NCI-H1105 (cell line): ENCODE results near the gene MCM10.
"Not testable (repeated sequence)": the region's sequence is repeated elsewhere in the genome, so short reads cannot be mapped to it uniquely, and the experiment has no call there.

Experiments used
- DNase-seq: peaks from one replicate; lab custom pipeline; 2025; lab: John Stamatoyannopoulos, UW

MCM10 gene

GRCh38 chr10:13160934-13161856, at the start of gene MCM10:
Gene MCM10, plus strand, starts transcription at chr10:13161558. Its CDS starts 2,645 bp downstream, at chr10:13164203.
- peak; percentile 93 for DNase-seq

GRCh38 chr10:13113544-13113943, 47.8 kb upstream of the MCM10 start:
- no peak for DNase-seq

DNA sequence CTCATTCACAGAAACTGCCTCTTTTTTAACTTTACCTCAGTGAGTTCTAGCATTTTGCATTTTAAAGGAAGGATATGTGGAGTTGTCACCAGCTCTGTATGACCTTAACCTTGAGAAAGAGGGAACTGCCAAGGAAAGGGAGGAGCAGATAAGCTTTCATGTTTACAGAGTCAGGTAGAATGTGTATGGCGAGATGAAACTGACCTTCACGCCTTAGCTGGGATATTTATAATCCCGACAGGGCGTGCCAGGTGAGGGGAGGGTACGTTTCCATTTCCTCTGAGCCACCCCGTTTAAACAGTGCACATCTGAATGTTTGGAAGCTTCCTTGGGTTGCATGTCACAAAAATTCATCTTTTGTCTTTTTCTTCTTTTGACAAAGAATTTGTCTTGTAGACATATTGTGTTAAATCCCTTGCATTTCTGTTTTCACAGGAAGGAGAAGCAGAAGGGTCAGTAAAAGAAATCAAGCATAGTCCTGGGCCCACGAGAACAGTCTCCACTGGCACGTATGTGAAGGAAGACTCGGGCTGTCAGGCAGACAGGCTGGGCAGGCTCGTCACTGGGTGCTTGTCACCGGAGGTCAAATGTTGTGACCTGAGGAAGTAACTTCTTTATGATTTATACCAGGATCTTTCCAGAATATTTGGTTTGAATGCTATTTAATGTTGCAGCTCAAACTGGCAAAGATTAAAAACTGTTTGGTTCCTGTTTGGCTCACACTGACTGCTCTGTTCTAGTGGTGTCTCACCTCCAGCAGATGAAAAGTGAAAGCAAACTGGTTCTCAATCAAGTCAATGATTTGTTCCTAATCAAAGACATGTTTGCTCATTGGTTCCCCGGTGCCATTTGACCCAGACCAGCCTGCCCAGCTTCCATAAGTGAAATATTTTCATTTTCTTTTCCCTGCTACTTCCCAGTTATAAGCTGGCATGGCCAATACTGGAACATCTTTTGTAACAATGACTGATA, 45.2 kb upstream of the MCM10 start:
- no peak for DNase-seq

DNA sequence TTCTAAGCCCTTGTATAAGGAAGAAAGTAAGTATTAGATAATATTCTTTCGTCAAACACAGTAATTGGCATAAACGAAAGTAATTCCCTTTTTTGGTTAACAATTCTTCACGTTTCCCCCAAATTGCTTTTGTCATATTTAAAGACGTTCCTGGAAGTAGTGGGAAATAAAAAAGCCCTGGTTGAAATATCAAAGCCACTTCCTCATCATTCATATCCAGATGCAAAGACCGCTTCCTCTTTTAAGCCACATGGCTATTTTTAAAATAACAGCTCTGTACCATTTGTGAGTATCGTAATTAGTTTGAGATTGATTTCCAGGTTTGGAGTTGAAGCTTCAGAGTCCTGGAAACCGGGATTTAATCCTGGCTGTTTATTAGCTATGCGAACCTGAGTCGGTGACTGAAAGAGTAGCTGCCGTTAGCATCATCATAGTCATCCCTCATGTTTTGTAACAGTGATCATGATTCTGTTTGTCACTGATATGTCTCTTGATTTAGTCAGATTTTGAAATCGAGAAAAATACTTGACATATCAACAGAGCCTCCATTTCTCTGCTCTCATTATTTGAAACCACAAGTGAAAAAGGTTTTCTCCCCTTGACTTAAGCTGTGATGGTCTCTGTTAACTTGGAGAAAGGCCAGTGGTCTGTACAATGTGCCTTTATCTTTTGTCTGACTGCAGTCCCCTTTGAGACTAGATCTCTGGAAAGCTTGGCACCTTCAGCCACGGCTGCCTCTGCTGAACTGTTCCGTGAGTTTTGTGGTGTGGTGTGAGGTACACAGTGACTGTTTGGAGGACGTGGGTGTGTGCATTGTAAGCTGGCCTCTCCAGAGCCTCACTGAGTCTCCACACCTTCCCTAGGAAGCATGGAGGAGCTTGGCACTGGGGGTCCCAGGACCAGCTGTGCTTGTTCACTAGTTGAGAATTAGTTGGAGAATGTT, 43.2 kb upstream of the MCM10 start:
- DNase-seq: no peak

DNA sequence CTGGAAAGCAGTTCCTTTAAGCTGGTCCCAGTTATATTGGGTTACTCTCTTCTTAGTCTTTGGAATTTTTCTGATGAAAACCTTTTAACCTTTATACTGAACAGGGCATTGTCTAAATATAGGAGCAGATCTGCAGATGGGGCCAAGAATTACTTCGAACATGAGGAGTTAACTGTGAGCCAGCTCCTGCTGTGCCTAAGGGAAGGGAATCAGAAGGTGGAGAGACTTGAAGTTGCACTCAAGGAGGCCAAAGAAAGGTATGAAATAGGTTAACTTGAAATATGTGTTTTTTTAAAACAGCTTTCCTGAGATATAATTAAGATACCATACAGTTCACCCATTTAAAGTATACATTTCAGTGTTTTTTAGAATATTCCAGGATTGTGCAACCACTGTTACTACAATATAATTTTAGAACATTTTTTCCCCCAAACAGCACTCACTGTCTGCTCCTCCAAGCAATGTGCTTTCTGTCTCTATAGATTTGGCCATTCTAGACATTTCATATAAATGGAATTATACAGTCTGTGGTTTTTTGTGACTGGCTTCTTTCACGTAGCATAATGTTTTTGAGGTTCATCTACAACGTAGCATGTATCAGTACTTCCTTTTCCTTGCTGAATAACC, 42.5 kb upstream of the MCM10 start:
- DNase-seq: no peak

DNA sequence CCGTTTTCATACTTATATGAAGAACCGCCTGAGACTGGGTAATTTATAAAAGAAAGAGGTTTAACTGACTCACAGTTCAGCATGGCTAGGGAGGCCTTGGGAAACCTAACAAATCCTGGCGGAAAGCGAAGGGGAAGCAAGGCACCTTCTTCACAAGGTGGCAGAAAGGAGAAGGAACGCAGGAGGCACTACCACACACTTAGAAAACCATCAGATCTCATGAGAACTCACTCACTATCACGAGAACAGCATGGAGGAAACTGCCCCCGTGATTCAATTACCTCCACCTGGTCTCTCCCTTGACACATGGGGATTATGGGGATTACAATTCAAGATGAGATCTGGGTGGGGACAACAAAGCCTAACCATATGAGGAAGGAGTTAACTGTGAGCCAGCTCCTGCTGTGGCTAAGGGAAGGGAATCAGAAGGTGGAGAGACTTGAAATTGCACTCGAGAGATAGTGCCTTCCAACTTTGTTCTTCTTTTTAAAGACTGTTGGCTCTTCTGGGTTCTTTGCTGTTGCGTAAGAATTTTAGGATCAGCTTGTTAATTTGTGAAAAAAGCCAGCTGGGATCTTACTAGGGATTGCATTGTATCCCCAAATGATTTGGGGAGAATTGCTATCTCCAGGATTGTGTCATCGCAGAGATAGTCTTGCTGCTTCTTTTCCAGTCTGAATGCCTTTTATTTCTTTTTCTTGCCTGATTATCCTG, 40.4 kb upstream of the MCM10 start:
- DNase-seq: no peak

- no peak for DNase-seq
Observed at GRCh38 chr10:13121500-13121854, 39.9 kb upstream of the MCM10 start.

GRCh38 chr10:13136651-13137050, 24.7 kb upstream of the MCM10 start:
- no peak for DNase-seq

DNA sequence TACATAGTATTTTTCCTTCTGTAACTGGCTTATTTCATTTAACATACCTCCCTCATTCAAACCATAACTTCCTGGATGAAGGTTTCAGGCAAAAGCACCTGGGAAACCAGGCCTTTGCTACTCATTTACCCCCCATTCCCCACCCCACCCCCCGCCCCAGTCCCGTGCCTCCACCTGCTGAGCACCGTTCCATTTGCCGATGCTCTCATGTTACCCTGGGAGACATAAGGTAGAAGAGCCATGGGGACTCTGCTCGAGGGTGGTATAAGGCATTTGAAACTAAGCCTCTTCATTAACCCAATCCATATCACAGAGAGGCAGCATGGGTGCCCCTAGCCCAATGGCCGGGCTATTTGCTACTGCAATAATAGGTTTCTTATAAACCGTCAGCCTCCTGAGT, 22.2 kb upstream of the MCM10 start:
- DNase-seq: no peak

- DNase-seq: no peak
Observed at GRCh38 chr10:13139676-13140075, 21.7 kb upstream of the MCM10 start.

GRCh38 chr10:13140627-13141190, 20.6 kb upstream of the MCM10 start:
- DNase-seq: no peak

DNA sequence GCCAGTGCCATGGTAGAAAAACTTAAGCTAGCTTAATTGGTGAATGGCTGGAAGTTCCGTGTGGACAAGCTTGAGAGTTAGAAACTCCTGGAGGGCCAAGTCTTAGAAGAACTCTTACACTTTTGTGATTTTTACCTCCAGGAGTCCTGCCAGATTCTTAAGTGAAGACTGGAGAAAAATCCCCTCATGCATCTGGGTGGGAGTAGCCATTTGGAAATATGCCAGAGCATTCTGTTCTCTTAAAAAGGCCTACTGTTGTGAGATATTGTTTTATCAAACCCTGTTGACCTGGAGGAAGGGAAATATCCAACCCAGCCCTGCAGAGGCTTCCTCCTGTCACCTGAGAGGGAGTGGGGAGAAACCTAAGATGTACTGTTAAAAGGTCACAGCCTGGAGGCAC, 17.6 kb upstream of the MCM10 start:
- no peak for DNase-seq

DNA sequence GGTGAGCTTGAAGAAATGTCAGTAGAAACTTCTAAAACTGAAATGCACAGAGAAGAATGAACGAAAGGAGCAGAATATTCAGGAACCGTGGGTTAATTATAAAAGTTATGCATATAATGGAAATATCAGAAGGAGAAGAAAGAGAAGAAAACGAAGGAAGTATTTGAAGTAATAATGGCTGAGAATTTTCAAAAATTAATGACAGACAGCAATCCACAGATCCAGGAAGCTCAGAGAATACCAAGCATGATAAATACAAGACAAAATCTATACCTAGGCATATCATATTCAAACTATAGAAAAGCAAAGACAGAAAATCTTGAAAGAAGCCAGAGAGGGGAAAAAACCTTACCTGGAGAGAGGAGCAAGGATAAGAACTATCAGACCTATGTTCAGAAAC, 16.5 kb upstream of the MCM10 start:
- no peak for DNase-seq

DNA sequence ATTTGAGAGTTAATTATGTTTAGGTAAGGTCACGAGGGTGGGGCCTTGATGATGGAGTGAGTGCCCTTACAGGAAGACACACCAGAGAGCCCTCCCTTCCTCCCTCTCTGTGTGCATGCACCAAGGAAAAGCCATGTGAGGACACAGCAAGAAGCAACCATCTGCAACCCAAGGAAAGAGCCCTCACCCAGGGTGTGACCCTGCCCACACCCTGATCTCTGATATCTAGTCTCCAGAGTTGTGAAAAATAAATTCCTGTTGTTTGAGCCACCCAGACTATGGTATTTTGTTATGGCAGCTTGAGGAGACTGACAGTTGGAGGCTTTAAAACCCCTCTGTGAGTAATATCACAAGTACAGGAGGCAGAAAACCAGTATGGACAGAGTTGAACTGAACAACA, 15.0 kb upstream of the MCM10 start:
- DNase-seq: no peak

- no peak for DNase-seq
Observed at GRCh38 chr10:13147161-13147560, 14.2 kb upstream of the MCM10 start.

- DNase-seq: no peak
Observed at GRCh38 chr10:13152296-13152695, 9.1 kb upstream of the MCM10 start.

DNA sequence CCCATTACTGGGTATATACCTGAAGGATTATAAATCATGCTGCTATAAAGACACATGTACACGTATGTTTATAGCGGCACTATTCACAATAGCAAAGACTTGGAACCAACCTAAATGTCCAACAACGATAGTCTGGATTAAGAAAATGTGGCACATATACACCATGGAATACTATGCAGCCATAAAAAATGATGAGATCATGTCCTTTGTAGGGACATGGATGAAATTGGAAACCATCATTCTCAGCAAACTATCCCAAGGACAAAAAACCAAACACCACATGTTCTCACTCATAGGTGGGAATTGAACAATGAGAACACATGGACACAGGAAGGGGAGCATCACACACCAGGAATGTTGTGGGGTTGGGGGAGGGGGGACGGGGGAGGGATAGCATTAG, 5.5 kb upstream of the MCM10 start:
- DNase-seq: not testable (repeated sequence)

- no peak for DNase-seq
Observed at GRCh38 chr10:13158401-13158800, 3.0 kb upstream of the MCM10 start.

DNA sequence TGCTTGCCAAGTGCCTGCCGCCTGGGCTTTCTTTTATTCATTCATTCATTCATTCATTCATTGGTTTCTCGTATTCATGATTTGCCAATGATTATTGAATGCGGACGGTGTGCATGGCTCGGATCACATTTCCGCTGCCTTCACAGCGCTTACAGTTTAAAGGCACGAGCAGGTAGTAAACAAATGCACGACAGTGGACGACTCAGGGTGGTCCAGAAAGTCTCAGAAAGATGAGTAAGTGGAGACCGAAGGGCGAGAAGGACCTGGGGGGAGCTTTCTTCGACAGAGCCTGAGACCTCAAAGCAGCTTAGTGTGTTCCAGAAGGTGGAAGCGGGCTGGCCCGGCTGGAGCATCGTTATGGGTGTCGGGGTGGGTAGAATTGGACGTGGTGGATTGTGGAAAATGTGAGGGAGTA, 506 bp downstream of the MCM10 start:
- no peak for DNase-seq

GRCh38 chr10:13163859-13164258, 2.5 kb downstream of the MCM10 start:
- no peak for DNase-seq
